Activated CD4-positive, alpha-beta T cell treated with anti-CD3 and anti-CD28 coated beads, Interleukin-2, Interleukin-6, amounts not matched to agents 100 ng/mL and 50 ng/mL, durations not matched to agents 16 hours and 8 hours (primary cell): ENCODE data around the gene XIST.

Source experiments
- DNase-seq: peaks from one replicate; pipeline ENCODE4 v3.0.0-alpha.2; 2020

Gene XIST

GRCh38 chrX:73785493-73785892 is 67.0 kb downstream of the XIST start:
- DNase-seq: no peak
